ENCODE data around the gene NAA60.
"Not testable (repeated sequence)": the region's sequence is repeated elsewhere in the genome, so short reads cannot be mapped to it uniquely, and the experiment has no call there.

Gene NAA60

GRCh38 chr16:3465301-3465700 is 21.8 kb downstream of the NAA60 start:
- DNase-seq: no peak

GRCh38 chr16:3465911-3466584 is 22.6 kb downstream of the NAA60 start:
- no peak for DNase-seq

GRCh38 chr16:3467182-3467581 is 23.7 kb downstream of the NAA60 start:
- no peak for DNase-seq

- no peak for DNase-seq
Observed at GRCh38 chr16:3467921-3468320, 24.4 kb downstream of the NAA60 start.

DNA sequence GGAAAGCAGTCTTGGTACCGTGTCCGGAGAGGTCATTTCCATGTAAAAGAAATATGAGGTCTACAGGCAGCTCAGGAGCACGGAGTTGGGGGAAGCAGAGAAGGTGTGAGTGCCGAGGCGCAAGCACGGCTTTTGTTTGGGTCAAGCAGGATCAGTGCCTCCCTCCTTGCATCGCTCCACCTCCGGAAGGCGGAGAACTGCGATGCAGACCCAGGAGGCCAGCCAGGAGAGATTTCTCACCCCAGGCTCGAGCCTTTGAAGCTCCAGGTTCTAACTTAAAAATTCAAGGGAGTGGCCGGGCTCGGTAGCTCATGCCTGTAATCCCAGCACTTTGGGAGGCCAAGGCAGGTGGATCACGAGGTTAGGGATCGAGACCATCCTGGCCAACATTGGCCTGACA is 25.0 kb downstream of the NAA60 start:
- no peak for DNase-seq

- no peak for DNase-seq
Observed at GRCh38 chr16:3469736-3470135, 26.3 kb downstream of the NAA60 start.

DNA sequence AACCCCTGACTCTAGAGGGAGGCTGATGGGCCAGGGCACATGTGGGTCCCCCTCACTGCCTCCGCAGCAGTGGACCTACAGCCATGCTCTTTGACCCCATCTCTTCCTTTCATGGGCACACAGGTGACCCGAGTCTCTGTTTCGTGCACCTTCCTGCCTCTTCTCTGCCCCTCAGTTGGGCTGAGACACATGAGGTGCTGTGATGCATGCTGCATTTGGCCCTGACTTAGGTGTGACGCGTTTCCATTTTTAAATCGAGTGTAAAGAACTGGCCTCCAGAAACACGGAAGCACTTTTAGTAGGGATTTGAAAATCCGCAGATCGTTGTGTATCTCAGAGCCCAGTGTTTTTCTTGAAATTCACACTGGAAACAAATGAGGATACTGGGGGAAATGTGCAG is 27.2 kb downstream of the NAA60 start:
- no peak for DNase-seq

- no peak for DNase-seq
Observed at GRCh38 chr16:3471518-3472176, 28.2 kb downstream of the NAA60 start.

- no peak for DNase-seq
Observed at GRCh38 chr16:3472878-3473595, 29.6 kb downstream of the NAA60 start.

DNA sequence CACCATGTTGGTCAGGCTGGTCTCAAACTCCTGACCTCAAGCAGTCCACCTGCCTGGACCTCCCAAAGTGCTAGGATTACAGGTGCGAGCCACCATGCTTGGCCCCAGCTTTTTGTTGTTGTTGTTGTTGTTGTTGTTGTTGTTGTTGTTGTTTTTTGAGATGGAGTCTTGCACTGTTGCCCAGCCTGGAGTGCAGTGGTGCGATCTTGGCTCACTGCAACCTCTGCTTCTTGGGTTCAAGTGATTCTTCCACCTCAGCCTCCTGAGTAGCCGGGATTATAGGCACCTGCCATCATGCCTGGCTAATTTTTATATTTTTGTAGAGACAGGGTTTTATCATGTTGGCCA is 30.1 kb downstream of the NAA60 start:
- DNase-seq: not testable (repeated sequence)

DNA sequence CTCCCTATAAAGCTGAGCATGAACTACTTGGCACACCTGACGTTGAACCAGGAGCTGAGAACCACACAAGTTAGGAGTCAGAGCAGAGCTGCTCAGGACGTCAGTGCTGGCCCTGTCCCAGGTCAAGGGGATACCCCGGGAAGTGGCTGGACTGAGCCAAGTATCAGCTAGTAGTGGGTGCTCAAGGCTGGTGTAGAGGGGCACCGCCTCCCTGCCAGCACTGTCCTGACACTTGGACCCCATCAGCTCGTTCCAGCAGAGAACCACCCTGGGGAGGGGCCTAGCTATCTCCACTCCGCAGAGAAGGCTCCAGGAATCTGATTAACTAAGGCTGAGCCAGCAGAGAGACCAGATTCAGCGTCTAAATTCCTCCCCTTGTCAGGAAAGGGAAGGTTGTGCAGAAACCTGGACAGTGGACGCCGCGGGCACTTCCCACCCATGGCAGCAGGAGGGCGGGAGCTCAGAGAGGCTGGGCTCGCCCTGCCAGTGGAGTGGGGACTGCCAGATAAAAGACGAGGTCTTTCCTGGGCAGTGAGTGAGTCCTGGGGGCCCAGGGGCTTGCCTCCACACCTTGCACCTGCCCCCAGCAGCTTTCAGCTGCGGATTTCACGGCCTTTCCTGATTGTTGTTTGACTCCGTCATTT is 30.8 kb downstream of the NAA60 start:
- DNase-seq: no peak

- not testable (repeated sequence) for DNase-seq
Observed at GRCh38 chr16:3474870-3475269, 31.4 kb downstream of the NAA60 start.

- DNase-seq: no peak
Observed at GRCh38 chr16:3475604-3476375, 32.3 kb downstream of the NAA60 start.

DNA sequence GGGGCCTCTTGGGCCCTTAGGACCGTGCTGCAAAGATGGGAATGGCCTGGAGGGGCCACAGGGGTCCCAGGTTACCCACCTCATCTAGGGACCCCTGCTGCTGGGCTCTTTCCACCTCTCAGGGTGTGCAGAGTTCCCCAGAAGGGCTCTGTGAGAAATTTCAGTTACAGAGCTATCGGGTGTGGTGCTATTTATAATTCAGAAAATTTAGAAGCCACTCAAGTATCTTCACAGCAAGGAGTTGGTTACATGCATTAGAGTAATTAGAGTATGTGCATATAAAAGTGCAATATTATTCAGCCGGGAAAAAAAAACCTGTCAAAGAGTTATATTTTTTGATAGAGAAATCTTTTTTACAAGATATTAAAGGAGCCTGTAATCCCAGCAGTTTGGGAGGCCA is 32.9 kb downstream of the NAA60 start:
- no peak for DNase-seq

DNA sequence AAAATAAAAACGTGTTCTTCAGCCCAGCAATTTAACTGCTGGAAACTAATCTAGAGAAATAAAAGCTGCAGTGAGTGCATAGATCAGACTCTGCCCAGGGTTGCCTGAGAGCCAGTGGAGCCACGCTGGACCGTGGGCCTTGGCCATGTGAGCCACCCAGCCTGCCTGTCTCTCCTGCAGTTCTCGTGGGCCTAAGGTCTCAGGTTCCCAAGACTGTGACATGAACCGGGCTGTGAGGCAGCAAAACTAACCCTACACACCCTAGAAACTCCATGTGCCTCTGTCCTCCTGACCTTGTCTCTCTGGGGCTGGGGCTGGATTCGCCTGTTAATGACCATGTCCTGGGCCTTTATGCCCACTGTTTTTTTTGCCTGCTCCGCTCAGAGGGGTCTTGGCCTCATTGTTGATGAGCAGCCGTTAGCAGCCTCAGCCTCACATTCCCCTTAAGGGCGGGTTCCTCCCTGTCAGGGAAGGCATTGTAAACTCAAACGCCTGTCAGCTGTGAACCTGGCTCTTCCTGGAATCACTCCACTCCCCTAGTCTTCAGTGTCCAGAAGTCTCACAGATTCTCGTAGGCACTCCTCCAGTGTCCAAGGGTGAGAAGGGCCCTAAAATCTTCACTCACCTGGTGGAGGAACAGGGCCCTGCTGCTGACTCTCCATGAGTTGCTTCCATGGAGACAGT is 34.9 kb downstream of the NAA60 start:
- no peak for DNase-seq

DNA sequence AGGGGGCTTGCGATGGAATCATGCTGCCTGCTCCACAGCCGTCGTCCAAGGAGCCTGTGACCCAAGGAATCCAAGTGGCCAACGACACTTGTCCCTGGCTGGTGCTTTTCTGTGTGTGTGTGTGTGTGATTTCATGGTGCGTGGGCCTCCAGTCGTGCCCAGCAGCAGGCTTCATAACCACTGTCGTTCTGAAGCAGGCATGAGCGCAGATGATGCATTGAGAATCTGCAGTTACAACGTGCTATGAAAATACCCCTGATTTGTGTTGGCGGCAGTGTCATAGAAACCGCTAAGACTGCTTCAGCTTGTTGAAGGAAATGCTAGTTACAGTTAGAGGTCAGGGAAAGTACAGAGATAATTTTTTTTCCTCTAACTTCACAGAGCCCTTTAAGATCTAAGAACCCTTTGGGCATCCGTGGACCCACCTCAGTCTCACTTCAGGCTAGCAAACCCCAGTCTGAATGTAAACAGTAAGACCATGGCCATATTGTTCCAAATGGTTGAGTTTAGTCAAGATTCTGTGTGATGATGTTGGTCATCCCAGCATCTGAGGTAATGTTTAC is 36.3 kb downstream of the NAA60 start:
- no peak for DNase-seq

DNA sequence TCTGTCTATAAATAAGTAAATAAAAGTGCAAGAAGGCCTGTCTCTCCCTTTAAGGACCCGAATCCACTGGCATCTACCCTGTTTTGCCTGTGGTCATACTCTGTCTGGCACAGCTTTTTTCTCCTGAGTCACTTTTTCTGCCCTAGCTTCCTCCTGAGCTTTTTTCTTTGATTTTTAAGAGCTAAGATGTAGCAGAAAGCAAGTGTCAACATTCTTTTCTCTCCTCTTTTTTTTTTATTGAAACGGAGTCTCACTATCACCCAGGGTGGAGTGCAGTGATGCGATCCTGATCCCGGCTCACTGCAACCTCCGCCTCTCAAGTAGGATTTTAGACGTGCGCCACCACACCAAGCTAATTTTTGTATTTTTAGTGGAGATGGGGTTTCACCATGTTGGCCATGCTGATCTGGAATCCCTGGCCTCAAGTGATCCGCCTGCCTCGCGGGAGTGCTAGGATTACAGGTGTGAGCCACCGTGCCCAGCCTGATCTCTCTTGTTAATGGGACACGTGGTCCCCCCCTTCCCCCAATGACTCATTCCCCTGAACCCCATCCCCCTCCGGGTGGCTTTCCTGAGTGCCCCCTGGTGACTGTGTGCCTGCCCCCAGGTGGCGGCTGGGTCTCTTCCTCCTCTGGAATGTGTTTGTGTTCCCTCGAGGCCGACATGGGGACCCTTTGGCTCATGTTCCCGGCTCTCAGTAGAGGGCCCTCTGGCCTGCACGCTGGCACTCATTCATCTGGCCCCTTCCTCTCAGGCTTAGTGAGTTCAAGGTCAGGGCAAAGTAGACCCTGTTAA is 37.6 kb downstream of the NAA60 start:
- no peak for DNase-seq

DNA sequence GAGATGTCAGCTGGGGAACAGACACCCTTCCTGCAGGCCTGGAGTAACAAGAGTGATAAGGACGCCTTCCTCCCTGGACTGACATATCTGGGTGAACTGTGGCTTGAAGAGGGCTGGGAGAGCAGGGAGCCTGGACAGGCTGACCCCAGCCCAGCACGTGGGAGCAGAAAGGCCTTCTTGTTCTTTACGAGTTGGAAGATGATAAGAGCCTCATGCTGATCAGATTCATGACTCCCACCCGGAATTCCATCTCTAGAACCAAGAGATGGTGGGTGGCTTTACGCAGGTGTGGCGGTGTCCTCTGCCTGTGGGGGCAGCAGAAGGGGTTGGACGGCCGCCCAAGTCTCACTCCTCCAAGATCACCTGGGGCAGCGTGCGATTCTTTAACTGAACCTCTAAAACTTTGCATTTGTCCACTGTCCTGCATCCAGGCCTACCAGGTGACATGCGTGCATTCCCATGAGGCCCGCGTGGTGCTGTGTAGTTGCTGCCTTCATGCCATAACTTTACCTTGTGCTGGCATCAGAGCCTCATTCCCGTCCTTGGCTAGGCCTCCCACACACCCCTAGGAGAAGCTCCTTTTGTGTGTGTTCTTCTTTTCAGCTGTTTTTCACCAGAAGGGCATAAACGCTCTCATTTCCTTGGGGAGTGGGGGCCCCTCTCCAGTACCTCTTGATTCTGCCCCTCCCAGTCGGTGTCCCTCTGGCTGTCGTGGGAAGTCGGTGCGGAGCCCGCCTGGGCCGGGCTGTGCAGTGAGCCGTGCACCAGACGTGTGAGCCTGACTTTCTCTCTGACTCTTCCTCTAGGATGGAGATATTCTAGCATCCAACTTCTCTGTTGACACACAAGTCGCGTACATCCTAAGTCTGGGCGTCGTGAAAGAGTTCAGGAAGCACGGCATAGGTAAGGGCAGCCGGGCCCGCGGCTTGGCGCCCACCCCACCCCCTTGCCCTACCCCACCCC is 38.5 kb downstream of the NAA60 start:
- DNase-seq: no peak

DNA sequence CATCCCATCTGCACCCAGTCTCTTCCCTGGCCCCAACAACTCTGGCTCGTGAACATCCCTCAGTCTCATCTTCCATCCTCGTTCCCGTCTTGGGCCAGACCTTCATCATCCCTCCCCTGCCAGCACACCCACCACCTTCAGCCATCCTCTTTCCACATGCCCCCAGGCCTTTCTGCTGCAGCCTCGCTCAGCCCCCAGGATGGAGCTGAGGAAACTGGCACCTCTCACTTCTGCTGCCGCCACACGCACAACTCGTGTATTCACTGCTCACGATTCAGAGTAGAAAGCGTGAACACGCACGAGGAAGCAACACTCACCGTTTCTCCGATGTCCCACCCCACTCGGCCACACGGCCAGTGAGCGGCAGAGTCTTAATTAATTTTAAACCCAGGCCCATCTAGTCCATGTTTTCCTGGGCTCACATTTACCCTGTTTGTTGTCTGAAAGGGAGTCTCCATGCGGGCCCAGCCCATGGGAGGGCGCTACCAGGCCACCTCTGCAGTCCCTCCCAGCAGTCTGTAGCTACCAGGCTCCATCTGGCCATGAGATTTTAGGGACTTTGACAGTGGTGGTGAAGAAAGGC is 39.3 kb downstream of the NAA60 start:
- DNase-seq: no peak

All from DMS79 treated with DMSO at 0.1 percent for 48 hours (cell line).